GM12878 (cell line): Measurements from ENCODE around the gene ARMC9. TPM values are rescaled to one million over a fixed set of nuclear protein-coding genes. Genes with fewer than 3 reads are reported as not detected.

Experiments used
- ATAC-seq: fragments of 200-7000 bp; cut with Tn5 transposase; 3 replicates; pipeline ENCODE4 v1.9.1; 2020; ENCODE audit warnings: mild to moderate bottlenecking, moderate library complexity
- BruUV-seq: library from RNA; stranded (reverse); fragments of 400-500 nt; replicated peaks from 2 replicates; lab custom pipeline; 2021; lab: Mats Ljungman, UMichigan
- CTCF ChIA-PET: fragments of 300-600 bp; sonication (Branson Sonifier 250); formaldehyde crosslinking; extraction: SDS; loops from one replicate; lab custom pipeline; 2021; ENCODE audit warnings: inconsistent platforms; lab: Yijun Ruan, JAX
- POLR2A ChIA-PET: fragments of 350-600 bp; formaldehyde crosslinking; extraction: SDS; loops from one replicate; lab custom pipeline; 2021; ENCODE audit warnings: inconsistent platforms; lab: Charles Lee
- RAD21 ChIA-PET: fragments of 300-600 bp; sonication (Branson Sonifier 250); formaldehyde crosslinking; loops from one replicate; lab custom pipeline; 2023; ENCODE audit warnings: antibody characterized with exemption; ENCODE audit not compliant: unreplicated experiment; lab: Charles Lee
- SMC1A ChIA-PET: fragments of 300-600 bp; sonication (Branson Sonifier 250); formaldehyde crosslinking; loops from one replicate; lab custom pipeline; 2023; ENCODE audit not compliant: unreplicated experiment, uncharacterized antibody; lab: Charles Lee
- DNase-seq: peaks from one replicate; pipeline ENCODE4 v3.0.0-alpha.2; 2011; ENCODE audit warnings: low read depth, low spot score
- FAIRE-seq: peaks from 3 replicates; lab custom pipeline; 2011; peaks lifted over from hg19 to GRCh38; lab: Jason Lieb, UNC
- H2AFZ ChIP-seq: 2 replicates; pipeline ENCODE4 v1.6.0; 2011; ENCODE audit warnings: low read depth, low read length, control low read depth; ENCODE audit not compliant: control insufficient read depth
- H3K27ac ChIP-seq: 2 replicates; pipeline ENCODE4 v1.5.1; 2011; ENCODE audit warnings: control low read depth; ENCODE audit not compliant: control insufficient read depth, insufficient read depth
- H3K27me3 ChIP-seq, 2 experiments: replicated peaks in 1 of 2; 2 replicates each; pipeline versions ENCODE4 v1.6.0 to v1.6.1; 2011; ENCODE audit warnings: low read length in 1 of 2; ENCODE audit not compliant: control insufficient read depth in 2 of 2, insufficient read depth in 2 of 2
- H3K36me3 ChIP-seq, 2 experiments: 2 replicates each; pipeline ENCODE4 v1.5.1; 2011; ENCODE audit warnings: low read length in 1 of 2; ENCODE audit not compliant: control insufficient read depth in 2 of 2, insufficient read depth in 2 of 2
- H3K4me1 ChIP-seq: 2 replicates; pipeline ENCODE4 v1.6.1; 2011; ENCODE audit warnings: mild to moderate bottlenecking, low read length, moderate library complexity, mixed read lengths; ENCODE audit not compliant: control insufficient read depth, insufficient read depth
- H3K4me2 ChIP-seq: 2 replicates; pipeline ENCODE4 v1.6.0; 2011; ENCODE audit warnings: control low read depth; ENCODE audit not compliant: control insufficient read depth, insufficient read depth
- H3K4me3 ChIP-seq: fragments of 200-600 bp; sonication (generic); 2 replicates; pipeline ENCODE4 v1.5.1; 2016
- H3K79me2 ChIP-seq: 2 replicates; pipeline ENCODE4 v1.6.0; 2011; ENCODE audit warnings: low read length; ENCODE audit not compliant: control insufficient read depth, insufficient read depth
- H3K9ac ChIP-seq: 2 replicates; pipeline ENCODE4 v1.8.0; 2011; ENCODE audit warnings: low read length, control low read depth, mixed read lengths; ENCODE audit not compliant: control insufficient read depth, insufficient read depth
- H3K9me3 ChIP-seq: replicated peaks from 3 replicates; pipeline ENCODE4 v1.5.1; 2011; ENCODE audit warnings: mild to moderate bottlenecking, low read length; ENCODE audit not compliant: control insufficient read depth, insufficient read depth
- H4K20me1 ChIP-seq: 2 replicates; pipeline ENCODE4 v1.6.0; 2011; ENCODE audit not compliant: control insufficient read depth, insufficient read depth
- BRCA1 ChIP-seq: IDR thresholded peaks from 2 replicates; pipeline ENCODE4 v1.6.1; 2011; ENCODE audit warnings: low read depth, low read length, improper control_type of control experiment
- CBX3 ChIP-seq: fragments of 200-600 bp; sonication (generic); IDR thresholded peaks from 2 replicates; pipeline ENCODE4 v1.6.1; 2016; ENCODE audit warnings: low read depth, borderline replicate concordance
- DPF2 ChIP-seq: fragments of 450-650 bp; IDR thresholded peaks from 2 replicates; pipeline ENCODE4 v1.6.1; 2017; ENCODE audit warnings: mild to moderate bottlenecking
- HDAC2 ChIP-seq: fragments of 200-600 bp; sonication (generic); IDR thresholded peaks from 2 replicates; pipeline ENCODE4 v1.6.1; 2017
- MEF2B ChIP-seq: fragments of 450-650 bp; IDR thresholded peaks from 2 replicates; pipeline ENCODE4 v1.6.1; 2018; ENCODE audit warnings: mild to moderate bottlenecking, moderate library complexity; ENCODE audit not compliant: partially characterized antibody, poor library complexity, severe bottlenecking
- MTA3 ChIP-seq: IDR thresholded peaks from 2 replicates; pipeline ENCODE4 v1.6.1; 2012; ENCODE audit warnings: low read length, inconsistent platforms, borderline replicate concordance
- NFIC ChIP-seq: IDR thresholded peaks from 2 replicates; pipeline ENCODE4 v1.6.1; 2012; ENCODE audit warnings: low read depth, mild to moderate bottlenecking, inconsistent platforms, low read length, moderate library complexity
- NR2C1 ChIP-seq: fragments of 450-650 bp; IDR thresholded peaks from 2 replicates; pipeline ENCODE4 v1.6.1; 2017; ENCODE audit warnings: antibody characterized with exemption, mild to moderate bottlenecking, moderate library complexity
- POLR2AphosphoS5 ChIP-seq: IDR thresholded peaks from 2 replicates; pipeline ENCODE4 v1.6.1; 2011; ENCODE audit warnings: mild to moderate bottlenecking, low read length, inconsistent platforms
- RUNX3 ChIP-seq: IDR thresholded peaks from 2 replicates; pipeline ENCODE4 v1.6.1; 2012; ENCODE audit warnings: low read length, inconsistent platforms
- SIX5 ChIP-seq: IDR thresholded peaks from 2 replicates; pipeline ENCODE4 v1.6.1; 2011; ENCODE audit warnings: mild to moderate bottlenecking, low read depth, low read length, moderate library complexity; ENCODE audit not compliant: severe bottlenecking
- STAT1 ChIP-seq: fragments of 450-650 bp; conservative IDR thresholded peaks from 2 replicates; pipeline ENCODE4 v1.6.1; 2014; ENCODE audit warnings: antibody characterized with exemption, mild to moderate bottlenecking
- SUZ12 ChIP-seq: fragments of 200-600 bp; sonication (generic); IDR thresholded peaks from one replicate; pipeline ENCODE4 v1.6.1; 2018; ENCODE audit warnings: antibody characterized with exemption, mild to moderate bottlenecking; ENCODE audit not compliant: unreplicated experiment
- TCF3 ChIP-seq: IDR thresholded peaks from 2 replicates; pipeline ENCODE4 v1.6.1; 2012; ENCODE audit warnings: low read depth, mild to moderate bottlenecking, low read length, borderline replicate concordance; ENCODE audit not compliant: insufficient read depth
- YBX1 ChIP-seq: fragments of 450-650 bp; IDR thresholded peaks from 2 replicates; pipeline ENCODE4 v1.6.1; 2016; ENCODE audit warnings: antibody characterized with exemption
- ZNF592 ChIP-seq: fragments of 450-650 bp; IDR thresholded peaks from 2 replicates; pipeline ENCODE4 v1.6.1; 2017; ENCODE audit warnings: mild to moderate bottlenecking, moderate library complexity
- WGBS: methylation state at CpG from one replicate; pipeline ENCODE4 v1.1.6; 2016; ENCODE audit warnings: low lambda C conversion rate; ENCODE audit not compliant: insufficient replicate concordance, insufficient coverage; ENCODE audit errors: missing lambda C conversion rate; 5-methylcytosine and 5-hydroxymethylcytosine counted together
- in situ Hi-C: fragments of 300-500 bp; cut with MboI; formaldehyde crosslinking; loops from 9 replicates; pipeline ENCODE4 v1.14.3; 2018; ENCODE audit warnings: mixed read lengths
- intact Hi-C: fragments of 100-400 bp; cut with micrococcal nuclease; formaldehyde crosslinking; loops from one replicate; pipeline ENCODE4 v1.14.2; 2022; ENCODE audit not compliant: unreplicated experiment
- polyA plus RNA-seq, 11 experiments: library from polyadenylated mRNA; depleted of rRNA in 4 of 11; unstranded in 6 of 11; stranded (reverse) in 5 of 11; fragments of >200 nt; fragmentation: Nextera tagmentation in 4 of 11; fragmentation: Illumina TruSeq in 1 of 11; extraction: Ambion mirVana in 4 of 11; extraction: Trizol in 1 of 11; gene quantifications; 1 replicate in 1 of 11; 2 replicates in 10 of 11; pipeline versions ENCODE4 v1.2.1 to v1.2.3, GENCODE V29; 2011 to 2016; ENCODE audit warnings: inconsistent platforms in 2 of 11, missing spikeins in 2 of 11, low read depth in 1 of 11
- total RNA-seq, 4 experiments: library from RNA; depleted of rRNA in 3 of 4; stranded (reverse); fragments of >200 nt in 3 of 4; fragmentation: Illumina TruSeq in 1 of 4; extraction: Trizol in 1 of 4; gene quantifications; 2 replicates each; pipeline versions ENCODE4 v1.2.1 to v1.2.3, GENCODE V29; 2013 to 2021
- TF ChIP-seq, protein P1 (sequence below): fragments of 450-650 bp; IDR thresholded peaks from 2 replicates; pipeline ENCODE4 v1.6.1; 2017; ENCODE audit warnings: borderline replicate concordance
- TF ChIP-seq, protein P2 (sequence below): fragments of 450-650 bp; IDR thresholded peaks from 2 replicates; pipeline ENCODE4 v1.6.1; 2017; ENCODE audit warnings: mild to moderate bottlenecking, low read depth, inconsistent platforms; ENCODE audit not compliant: poor library complexity, severe bottlenecking

ARMC9 gene
- total and polyA plus RNA-seq, 10 of the 15 experiments (the other 5 are each of a cell fraction or from before 2014, with no cell fraction given): 3.8 to 21.8 (median 10.4) TPM

- Histone ChIP-seq H2AFZ (no peak overlapping the region), H3K4me2 (no peak overlapping the region), H4K20me1 (no peaks in the 10 kb centered on the region), H3K9me3 (no peaks in the 10 kb centered on the region), H3K36me3 (no peaks in the 10 kb centered on the region), H3K79me2 (no peaks in the 10 kb centered on the region), H3K4me1 (no peaks in the 10 kb centered on the region), H3K4me3 (no peak overlapping the region), H3K9ac (no peak overlapping the region), H3K27ac (no peak overlapping the region), H3K27me3 (no peaks in the 10 kb centered on the region)
- no peak for FAIRE-seq
- BruUV-seq: no TSS peak
- ChIA-PET SMC1A (interaction anchor here (0.6 kb wide), 1 partner anchor 23 kb away, joined by 3 read pairs; no protein-coding TSS in a partner anchor), RAD21 (interaction anchor here (0.6 kb wide), 1 partner anchor 96 kb away, joined by 3 read pairs; no protein-coding TSS in a partner anchor), POLR2A (no interaction called here), CTCF (interaction anchor here (1.7 kb wide), 1 partner anchor 45 kb away, joined by 5 read pairs; no protein-coding TSS in a partner anchor)
- no peak for ATAC-seq
- intact Hi-C loops (no loop called here), in situ Hi-C loops (no loop called here)
- no peak for DNase-seq
- 32% methylated on average over 5 of the region's 5 CpGs for WGBS
- TF ChIP-seq YBX1: no peak
- no peak for TF ChIP-seq POLR2AphosphoS5
- no peak for TF ChIP-seq MEF2B
- TF ChIP-seq, protein P1, sequence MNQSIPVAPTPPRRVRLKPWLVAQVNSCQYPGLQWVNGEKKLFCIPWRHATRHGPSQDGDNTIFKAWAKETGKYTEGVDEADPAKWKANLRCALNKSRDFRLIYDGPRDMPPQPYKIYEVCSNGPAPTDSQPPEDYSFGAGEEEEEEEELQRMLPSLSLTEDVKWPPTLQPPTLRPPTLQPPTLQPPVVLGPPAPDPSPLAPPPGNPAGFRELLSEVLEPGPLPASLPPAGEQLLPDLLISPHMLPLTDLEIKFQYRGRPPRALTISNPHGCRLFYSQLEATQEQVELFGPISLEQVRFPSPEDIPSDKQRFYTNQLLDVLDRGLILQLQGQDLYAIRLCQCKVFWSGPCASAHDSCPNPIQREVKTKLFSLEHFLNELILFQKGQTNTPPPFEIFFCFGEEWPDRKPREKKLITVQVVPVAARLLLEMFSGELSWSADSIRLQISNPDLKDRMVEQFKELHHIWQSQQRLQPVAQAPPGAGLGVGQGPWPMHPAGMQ: no peak
- no peak for TF ChIP-seq MTA3
- no peak for TF ChIP-seq DPF2
- TF ChIP-seq SIX5: no peak
- TF ChIP-seq, protein P2, sequence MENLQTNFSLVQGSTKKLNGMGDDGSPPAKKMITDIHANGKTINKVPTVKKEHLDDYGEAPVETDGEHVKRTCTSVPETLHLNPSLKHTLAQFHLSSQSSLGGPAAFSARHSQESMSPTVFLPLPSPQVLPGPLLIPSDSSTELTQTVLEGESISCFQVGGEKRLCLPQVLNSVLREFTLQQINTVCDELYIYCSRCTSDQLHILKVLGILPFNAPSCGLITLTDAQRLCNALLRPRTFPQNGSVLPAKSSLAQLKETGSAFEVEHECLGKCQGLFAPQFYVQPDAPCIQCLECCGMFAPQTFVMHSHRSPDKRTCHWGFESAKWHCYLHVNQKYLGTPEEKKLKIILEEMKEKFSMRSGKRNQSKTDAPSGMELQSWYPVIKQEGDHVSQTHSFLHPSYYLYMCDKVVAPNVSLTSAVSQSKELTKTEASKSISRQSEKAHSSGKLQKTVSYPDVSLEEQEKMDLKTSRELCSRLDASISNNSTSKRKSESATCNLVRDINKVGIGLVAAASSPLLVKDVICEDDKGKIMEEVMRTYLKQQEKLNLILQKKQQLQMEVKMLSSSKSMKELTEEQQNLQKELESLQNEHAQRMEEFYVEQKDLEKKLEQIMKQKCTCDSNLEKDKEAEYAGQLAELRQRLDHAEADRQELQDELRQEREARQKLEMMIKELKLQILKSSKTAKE: no peak
- no peak for TF ChIP-seq BRCA1
- TF ChIP-seq HDAC2: no peak
- no peak for TF ChIP-seq NFIC
- no peak for TF ChIP-seq SUZ12
- no peak for TF ChIP-seq RUNX3
- TF ChIP-seq CBX3: no peak
- TF ChIP-seq TCF3: no peak
- TF ChIP-seq NR2C1: no peak
- no peak for TF ChIP-seq ZNF592
- TF ChIP-seq STAT1: no peak
Measured at GRCh38 chr2:231348704-231349373, 150.4 kb downstream of the ARMC9 start.
